ENCODE results near the gene INO80B. TPM values are rescaled to one million over a fixed set of nuclear protein-coding genes. Genes with fewer than 3 reads are reported as not detected.

INO80B gene
- total RNA-seq, 1 experiment from 2014 or later: 30.1 TPM

DNA sequence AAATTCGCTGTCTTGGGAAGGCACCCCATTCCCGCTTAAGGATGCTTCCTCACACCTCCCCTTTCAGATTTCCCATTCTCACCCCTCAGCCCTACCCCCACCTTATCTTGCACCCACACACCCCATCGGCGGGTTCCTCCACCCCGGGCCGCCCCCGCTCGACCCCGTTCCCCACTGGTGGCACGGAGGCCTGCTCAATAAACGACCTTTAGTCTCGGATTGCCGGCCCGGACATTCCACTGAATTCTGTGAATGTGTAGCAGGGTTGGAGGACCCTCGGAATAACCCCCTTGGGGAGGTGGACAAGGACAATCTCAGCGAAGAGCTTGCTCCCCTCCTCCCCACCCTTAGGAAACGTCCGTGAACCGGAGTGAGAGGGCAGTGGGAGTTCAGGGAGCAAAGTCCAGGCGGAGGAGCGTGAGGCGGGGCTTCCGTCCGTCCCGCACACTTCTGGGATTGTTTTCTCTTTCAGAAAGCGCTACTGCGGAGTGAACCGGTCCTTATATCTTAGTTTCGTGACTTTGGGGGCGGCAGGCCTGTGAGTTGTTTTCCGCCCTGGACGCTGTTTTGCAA lies 47.3 kb downstream of the INO80B start:
- no peak for DNase-seq (ENCODE audit: low spot score)

DNA sequence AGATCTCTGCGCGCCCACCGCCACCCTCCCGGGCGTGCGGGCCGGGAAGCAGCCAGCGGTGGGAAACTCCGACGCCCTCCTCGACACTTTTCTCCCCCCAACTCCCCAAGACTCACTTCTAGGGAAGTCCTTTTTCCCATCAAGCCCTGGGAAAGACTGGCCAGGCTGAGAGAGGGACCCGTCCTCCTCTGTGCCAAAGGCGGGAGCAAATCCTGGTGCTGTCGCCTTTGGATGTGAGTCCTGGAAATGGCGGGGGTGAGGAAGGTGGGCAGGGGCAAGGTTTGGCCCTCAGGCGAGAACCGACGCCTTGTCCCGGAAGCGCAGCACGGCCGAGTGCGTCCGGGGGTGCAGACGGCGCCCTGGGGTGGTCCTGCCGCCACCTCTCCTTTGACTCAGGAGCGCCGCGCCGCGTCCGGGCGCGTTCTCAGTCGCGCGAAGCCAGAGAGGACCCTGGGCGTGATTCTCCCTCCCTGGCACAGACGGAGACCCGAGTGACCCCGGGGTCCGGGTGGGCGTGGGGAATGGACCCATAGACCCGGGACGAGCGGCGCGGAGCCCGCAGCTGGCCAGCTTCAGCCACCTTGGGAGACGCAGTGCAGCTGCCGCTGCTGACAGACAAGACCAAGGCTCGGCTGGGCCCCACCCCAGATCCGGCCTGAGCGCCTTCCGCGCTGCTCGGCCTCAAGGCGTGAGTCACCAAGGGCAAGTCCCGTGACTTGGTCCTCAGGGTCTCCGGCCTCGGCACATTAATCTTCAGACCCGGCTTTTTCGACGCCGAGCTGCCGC lies 48.0 kb downstream of the INO80B start:
- DNase-seq (ENCODE audit: low spot score): peak; percentile 60

DNA sequence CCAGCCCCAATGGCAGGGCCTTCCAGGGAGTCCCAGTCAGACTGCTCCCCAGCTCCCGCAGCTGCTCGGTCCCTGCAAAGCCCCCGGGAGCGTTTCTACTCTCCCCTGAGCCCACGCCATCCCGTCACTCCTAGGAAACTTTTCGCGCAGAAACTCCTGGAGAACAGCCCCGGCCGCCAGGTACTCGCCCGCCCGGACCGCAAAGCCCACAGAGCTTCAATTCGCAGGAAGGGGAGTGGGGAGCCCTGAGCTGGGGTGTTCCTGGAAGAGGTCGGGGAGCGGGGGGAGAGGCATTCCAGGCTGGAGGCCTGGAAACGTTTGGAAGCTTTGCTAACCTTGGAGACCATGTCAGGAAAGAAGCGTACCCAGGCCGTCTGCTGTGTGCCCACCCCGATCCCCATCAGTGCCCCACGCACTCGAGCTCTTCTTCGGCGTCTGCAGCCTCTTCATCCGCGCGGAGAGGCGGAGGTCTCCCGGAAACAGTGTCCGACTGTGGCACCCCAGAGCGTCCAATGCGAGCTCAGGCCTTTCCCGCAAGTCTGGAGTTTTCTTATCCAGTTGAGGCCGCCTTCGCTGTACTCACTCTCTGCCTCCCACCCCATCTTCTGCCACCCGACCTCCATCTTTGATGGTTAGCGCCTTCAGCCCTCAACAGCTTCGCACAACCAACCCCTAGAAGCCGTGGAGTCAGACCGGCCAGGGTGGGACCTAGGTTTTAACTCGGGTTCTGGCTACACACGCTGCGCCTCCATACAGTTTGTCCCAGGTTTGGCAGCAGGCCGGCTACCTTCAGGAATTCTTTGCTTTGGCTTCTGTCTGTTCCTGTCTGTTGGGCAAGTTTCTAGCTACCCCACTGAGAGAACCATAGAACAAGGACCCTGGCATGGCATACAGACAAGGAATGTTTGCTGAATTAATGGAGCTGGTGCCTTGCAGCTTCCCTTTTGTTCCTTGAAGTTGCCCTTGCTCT lies 48.9 kb downstream of the INO80B start:
- no peak for DNase-seq (ENCODE audit: low spot score)

DNA sequence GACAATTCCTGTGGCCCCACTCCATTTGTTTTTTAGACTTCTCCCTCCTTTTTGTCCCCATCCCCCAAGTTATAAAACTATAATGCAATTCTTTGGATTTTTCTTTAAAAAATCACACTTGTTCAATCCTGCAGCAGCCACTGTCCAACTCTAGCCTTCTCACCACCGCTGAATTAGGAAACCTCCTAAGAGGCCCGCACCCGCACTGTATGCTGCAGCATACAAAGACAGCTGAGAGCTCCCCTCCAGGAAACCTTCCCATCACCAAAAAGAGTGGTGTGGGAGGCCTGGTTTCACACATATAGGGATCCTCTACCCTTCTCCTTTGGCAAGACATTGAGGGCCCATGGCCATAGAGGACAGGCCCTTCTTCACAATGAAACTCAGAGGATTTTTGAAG lies 49.7 kb downstream of the INO80B start:
- DNase-seq (ENCODE audit: low spot score): no peak

DNA sequence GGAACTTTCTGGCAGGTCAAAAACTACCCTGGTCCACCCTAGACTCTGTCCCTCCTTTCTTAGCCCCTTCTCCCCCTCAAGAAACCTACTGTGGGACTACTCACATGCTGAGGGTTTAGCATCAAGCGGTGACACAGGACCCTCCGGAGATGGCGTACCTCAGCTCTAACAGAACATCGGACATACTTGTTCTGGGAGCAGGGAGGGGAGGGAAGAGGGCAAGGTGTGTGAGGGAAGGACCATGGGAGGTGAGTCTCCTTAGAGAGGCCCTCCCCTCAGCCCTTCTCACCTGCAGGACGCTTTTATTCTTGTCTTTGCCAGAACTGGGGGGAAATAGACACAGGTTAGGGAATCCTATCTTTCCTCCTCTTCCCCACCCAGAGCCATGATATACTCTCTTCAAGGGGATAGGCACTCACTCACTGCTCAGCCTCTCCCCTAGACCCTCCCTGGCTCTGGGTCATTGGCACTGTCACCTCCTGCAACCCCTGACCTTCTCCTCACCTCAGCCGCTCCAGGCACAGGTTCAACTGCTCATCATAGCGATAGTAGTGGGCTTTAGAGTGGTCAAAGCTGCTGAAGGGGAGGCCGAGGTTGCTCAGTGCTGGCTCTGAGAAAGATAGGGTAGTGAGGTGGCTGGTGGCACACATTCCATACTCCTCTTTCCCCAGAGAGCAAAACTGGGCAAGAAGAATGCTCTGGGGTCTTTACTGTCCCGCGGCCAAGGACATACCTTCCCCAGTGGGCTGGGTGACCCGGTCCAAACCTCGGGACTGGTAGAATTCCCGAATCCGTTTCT lies 50.8 kb downstream of the INO80B start:
- no peak for DNase-seq (ENCODE audit: low spot score)

DNA sequence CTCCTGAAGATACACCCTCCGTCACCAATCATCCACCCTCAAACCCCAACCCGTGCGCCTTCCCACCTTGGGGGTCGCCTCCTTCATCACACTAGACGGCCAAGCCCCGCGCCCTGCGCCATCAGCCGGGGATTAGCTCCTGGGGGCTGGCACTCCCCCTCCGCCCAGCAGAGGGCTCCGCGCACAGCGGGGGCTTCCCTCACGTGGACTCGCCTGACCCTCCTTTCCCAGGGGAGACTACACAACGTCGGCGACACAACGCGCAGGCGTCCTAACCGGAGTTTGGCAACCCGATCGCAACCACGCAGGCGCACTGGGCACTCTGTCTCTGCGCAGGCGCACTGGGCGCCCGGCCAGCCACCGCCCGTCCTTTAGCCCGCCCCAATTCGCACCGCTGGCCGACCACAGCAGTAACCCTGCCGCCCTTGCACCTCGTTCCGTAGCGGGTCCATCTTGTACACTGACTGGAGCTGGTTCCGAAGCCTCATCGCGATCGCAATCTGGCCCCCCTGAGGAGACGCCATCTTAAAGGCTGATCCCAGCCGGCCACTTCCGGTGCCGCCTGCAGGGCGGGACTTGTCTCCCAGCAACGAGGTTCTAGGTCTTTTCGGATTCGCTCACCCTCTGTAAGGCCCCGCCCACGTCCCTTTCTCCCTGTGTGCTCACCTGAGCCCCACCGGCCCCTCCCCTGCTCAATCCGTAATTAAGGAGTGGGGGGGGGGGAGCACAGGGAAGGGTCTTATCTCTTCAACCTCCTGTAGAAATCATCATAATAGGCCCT lies 52.4 kb downstream of the INO80B start, which contains the start of gene PCGF1:
TSS of gene PCGF1 (minus strand) at position 551 of the 781 bp plus-strand sequence. CDS start at position 524, 27 bp downstream.
- peak; percentile 96 for DNase-seq (ENCODE audit: low spot score)

Other genes starting within 250 kb of the INO80B start
- gene SLC4A5, start 111.7 kb upstream of the INO80B start, total RNA-seq (2014; rRNA removed; shearing (Covaris generic)): 0.02 and 0.23 TPM in 2 replicates
- 55.1 and 67.2 TPM in 2 replicates for gene DCTN1, start 74.8 kb upstream of the INO80B start, total RNA-seq (2014; rRNA removed; shearing (Covaris generic))
- 0.53 and 0.70 TPM in 2 replicates for gene C2orf81, start 33.5 kb upstream of the INO80B start, total RNA-seq (2014; rRNA removed; shearing (Covaris generic))
- 32.6 and 43.4 TPM in 2 replicates for gene WDR54, start 33.4 kb upstream of the INO80B start, total RNA-seq (2014; rRNA removed; shearing (Covaris generic))
- 9.4 and 10.5 TPM in 2 replicates for gene RTKN, start 13.2 kb upstream of the INO80B start, total RNA-seq (2014; rRNA removed; shearing (Covaris generic))
- gene WBP1, start 3.4 kb downstream of the INO80B start, total RNA-seq (2014; rRNA removed; shearing (Covaris generic)): 86.8 and 93.9 TPM in 2 replicates
- gene MOGS, start 10.3 kb downstream of the INO80B start, total RNA-seq (2014; rRNA removed; shearing (Covaris generic)): 43.1 and 52.7 TPM in 2 replicates
- gene MRPL53, start 17.6 kb downstream of the INO80B start, total RNA-seq (2014; rRNA removed; shearing (Covaris generic)): 25.3 and 42.4 TPM in 2 replicates
- 1.8 and 2.2 TPM in 2 replicates for gene CCDC142, start 27.9 kb downstream of the INO80B start, total RNA-seq (2014; rRNA removed; shearing (Covaris generic))
- 9.2 and 10.7 TPM in 2 replicates for gene TTC31, start 28.0 kb downstream of the INO80B start, total RNA-seq (2014; rRNA removed; shearing (Covaris generic))
- gene LBX2, start 44.5 kb downstream of the INO80B start, total RNA-seq (2014; rRNA removed; shearing (Covaris generic)): 0.97 TPM in 1 of 2 replicates, not detected in the other
- gene PCGF1, start 52.6 kb downstream of the INO80B start, total RNA-seq (2014; rRNA removed; shearing (Covaris generic)): 17.0 and 25.7 TPM in 2 replicates
- gene TLX2, start 59.4 kb downstream of the INO80B start, total RNA-seq (2014; rRNA removed; shearing (Covaris generic)): not detected in 2 replicates
- gene DQX1, start 71.1 kb downstream of the INO80B start, total RNA-seq (2014; rRNA removed; shearing (Covaris generic)): not detected in 2 replicates
- gene AUP1, start 74.6 kb downstream of the INO80B start, total RNA-seq (2014; rRNA removed; shearing (Covaris generic)): 95.4 and 102 TPM in 2 replicates
- gene HTRA2, start 74.8 kb downstream of the INO80B start, total RNA-seq (2014; rRNA removed; shearing (Covaris generic)): 40.5 and 49.5 TPM in 2 replicates
- 2.0 and 2.4 TPM in 2 replicates for gene LOXL3, start 98.9 kb downstream of the INO80B start, total RNA-seq (2014; rRNA removed; shearing (Covaris generic))
- 0.84 and 2.1 TPM in 2 replicates for gene DOK1, start 99.6 kb downstream of the INO80B start, total RNA-seq (2014; rRNA removed; shearing (Covaris generic))
- not detected in 2 replicates for gene M1AP, start 193.2 kb downstream of the INO80B start, total RNA-seq (2014; rRNA removed; shearing (Covaris generic))
- 6.5 and 6.8 TPM in 2 replicates for gene SEMA4F, start 199.2 kb downstream of the INO80B start, total RNA-seq (2014; rRNA removed; shearing (Covaris generic))